WI38 (cell line): ENCODE results near the gene AGPAT4.

ENCODE experiments used
- H3K4me3 ChIP-seq: 2 replicates; pipeline ENCODE4 v1.5.1; 2011; ENCODE audit warnings: low read depth, mild to moderate bottlenecking, control low read depth, low read length
- TF ChIP-seq, protein P1 (sequence below): IDR thresholded peaks from 2 replicates; pipeline ENCODE4 v1.5.1; 2012; ENCODE audit warnings: low read depth, mild to moderate bottlenecking, control low read depth, low read length

The AGPAT4 gene

DNA sequence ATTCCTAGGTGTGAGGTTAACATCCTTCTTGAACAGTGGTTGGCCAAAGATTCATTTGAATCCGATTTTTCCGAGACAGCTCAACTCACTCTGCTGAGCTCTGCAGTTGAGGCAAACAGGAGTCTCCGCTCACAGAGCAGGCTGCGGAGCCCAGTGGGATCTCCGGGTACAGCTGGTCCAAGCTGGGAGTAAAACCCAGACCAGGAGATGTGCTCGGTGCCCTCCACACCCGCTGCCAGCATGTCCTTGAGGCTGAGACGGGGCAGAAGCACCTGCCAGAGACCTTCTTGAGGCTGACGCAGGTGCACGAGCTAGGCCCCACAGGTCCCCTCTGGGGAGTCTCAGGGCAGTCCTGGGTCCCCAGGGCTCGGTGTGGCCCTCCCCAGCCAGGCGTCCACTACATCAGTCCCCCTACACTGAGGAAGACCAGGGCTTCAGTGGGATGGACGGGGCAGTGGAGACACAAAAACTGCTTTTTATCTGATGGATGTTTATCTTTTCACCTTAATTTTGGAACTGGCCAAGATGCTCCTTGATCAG, 119.0 kb downstream of the AGPAT4 start:
- H3K4me3 ChIP-seq: no peak overlapping the region
- TF ChIP-seq, protein P1, sequence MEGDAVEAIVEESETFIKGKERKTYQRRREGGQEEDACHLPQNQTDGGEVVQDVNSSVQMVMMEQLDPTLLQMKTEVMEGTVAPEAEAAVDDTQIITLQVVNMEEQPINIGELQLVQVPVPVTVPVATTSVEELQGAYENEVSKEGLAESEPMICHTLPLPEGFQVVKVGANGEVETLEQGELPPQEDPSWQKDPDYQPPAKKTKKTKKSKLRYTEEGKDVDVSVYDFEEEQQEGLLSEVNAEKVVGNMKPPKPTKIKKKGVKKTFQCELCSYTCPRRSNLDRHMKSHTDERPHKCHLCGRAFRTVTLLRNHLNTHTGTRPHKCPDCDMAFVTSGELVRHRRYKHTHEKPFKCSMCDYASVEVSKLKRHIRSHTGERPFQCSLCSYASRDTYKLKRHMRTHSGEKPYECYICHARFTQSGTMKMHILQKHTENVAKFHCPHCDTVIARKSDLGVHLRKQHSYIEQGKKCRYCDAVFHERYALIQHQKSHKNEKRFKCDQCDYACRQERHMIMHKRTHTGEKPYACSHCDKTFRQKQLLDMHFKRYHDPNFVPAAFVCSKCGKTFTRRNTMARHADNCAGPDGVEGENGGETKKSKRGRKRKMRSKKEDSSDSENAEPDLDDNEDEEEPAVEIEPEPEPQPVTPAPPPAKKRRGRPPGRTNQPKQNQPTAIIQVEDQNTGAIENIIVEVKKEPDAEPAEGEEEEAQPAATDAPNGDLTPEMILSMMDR: no peak

DNA sequence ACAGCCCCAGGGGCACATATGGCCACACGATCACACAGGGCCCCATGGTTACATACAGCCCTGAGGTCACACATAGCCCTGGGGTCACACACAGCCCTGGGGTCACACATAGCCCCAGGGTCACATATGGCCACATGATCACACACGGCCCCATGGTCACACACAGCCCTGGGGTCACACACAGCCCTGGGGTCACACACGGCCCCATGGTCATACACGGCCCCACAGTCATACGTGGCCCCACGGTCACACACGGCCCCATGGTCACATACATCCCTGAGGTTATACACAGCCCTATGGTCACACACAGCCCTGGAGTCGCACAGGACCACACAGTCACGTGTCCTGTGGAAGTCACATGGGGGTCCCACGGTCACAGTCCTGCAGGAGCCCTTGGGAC, 120.1 kb downstream of the AGPAT4 start:
- no peak overlapping the region for H3K4me3 ChIP-seq
- TF ChIP-seq, protein P1: no peak

DNA sequence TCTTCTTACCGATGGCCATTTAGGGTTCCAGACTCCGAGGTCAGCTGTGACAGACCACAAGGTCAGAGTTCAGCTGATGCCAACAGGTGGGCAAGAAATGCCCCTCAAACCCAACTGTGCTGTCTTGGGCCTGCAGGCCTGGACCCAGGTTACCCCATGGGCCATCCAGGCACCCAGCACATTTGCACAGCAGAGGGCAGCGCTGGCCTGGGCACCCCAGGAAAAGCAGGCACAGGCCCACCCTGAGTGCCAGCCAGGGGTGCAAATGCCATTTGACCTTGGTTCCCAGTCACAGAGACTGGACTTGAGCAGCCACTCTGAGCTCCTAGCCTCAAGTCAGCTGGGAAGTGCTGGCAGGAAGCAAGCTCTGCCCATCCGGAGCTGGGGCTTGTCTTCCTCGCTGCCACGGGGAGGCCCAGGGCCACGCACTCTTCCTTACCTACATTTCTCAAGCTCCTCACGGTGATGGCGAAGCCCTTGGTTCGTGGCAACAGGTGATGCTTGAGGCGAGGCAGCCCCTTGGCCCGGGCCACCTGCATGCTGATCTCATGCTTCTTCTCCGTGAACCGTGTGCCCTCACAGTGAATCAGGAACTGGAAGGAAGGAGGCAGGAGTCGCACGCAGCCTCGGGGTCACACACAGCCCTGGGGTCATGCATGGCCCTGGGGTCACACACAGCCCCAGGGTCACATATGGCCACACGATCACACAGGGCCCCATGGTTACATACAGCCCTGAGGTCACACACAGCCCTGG, 120.8 kb downstream of the AGPAT4 start:
- TF ChIP-seq, protein P1: peak; percentile 58
- no peak overlapping the region for H3K4me3 ChIP-seq

DNA sequence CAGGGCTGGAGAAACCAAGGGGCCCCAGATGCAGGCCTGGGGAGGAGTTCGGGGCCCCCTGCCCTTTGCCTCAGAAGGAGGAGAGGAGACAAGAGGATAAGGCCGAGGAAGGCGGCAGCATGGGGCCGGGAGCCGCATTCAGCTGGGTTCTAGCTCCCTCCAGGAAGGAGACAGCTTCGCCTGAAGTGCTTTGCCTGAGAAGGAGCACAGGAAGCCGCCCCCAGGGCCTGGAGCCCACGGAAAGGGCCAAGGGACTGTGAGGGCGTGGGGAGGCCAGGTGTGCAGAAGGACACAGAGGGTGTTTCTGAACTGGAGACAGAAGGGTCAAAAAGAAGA, 121.4 kb downstream of the AGPAT4 start:
- TF ChIP-seq, protein P1: no peak
- H3K4me3 ChIP-seq: no peak overlapping the region

DNA sequence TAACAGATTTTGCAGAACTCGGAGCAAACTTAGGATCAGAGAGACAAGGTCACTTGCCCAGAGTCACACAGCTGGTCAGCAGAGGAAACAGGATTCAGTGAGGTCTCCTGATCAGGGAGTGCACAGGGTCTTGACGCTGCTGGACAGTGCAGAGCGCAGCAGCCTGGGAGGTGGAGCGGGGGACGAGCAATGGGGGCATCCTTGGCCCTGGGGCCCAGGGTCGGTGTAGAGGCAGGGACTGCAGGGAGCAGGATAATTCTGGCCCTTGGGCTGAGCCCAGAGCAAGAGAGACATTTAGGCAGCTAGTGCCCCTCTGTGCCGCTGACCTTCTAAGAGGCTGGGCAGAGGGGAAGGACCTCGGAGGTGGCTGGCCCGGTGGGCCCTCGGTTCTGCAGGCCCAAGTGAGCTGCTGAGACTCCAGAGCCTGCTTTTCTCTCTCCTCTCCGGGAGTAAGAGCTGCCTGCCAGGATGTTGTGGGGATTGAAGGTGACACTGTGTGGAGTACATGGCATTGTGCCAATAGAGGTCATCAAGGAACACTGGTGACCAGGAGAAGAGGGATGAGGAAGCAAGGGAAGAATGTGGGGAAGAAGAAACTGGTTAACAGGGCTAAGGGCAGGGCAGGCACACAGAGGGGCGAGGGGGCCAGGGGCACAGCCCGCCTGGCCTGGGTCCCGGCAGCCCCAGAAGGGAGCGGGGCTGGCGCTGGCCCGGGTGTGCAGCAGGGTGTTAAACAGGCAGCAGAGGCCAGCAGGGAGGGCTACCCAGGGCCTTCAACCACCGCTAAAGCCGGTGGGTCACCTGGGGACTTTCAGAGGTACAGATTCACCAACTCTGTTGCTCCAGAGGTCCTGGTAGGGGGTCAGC, 122.0 kb downstream of the AGPAT4 start:
- no peak overlapping the region for H3K4me3 ChIP-seq
- TF ChIP-seq, protein P1: no peak

DNA sequence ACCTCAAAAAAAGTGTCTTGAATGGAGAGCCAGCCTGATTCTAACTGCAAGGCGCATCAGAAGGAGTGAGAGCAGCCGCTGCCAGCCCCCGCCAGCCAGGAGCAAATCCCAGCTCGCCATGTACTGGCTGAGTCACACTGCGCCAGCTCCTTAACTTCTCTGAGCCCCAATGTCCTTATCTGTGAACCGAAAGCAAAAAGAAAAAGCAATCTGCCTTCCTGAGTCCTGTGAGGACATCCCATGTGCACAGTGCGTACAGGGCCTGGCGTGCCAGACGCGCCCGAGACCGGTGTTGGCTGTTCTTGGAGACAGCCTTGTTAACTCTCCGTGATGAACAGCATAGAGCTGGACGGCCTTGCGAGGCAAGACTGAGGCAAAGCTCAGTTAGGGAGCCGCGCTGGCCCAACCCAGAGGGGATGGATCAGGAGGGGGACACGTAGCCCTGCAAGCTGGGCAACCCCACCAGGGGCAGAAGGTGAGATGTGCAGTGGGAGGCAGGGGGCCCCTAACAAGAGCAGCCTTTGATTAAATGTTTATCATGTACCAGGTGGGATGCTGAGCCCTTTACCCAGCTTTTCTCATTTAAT, 122.7 kb downstream of the AGPAT4 start:
- TF ChIP-seq, protein P1: no peak

More for the DNA sequence above, 122.7 kb downstream of the AGPAT4 start:
- H3K4me3 ChIP-seq: no peak overlapping the region
